C4-2B (cell line): Measurements from ENCODE around the gene CDC27.
"Not testable (repeated sequence)": the region's sequence is repeated elsewhere in the genome, so short reads cannot be mapped to it uniquely, and the experiment has no call there.

ENCODE experiments used
- H3K27ac ChIP-seq: fragments of 450-650 bp; 2 replicates; pipeline ENCODE4 v1.5.1; 2017
- ZFX ChIP-seq: fragments of 450-650 bp; IDR thresholded peaks from 2 replicates; pipeline ENCODE4 v1.6.1; 2017
- TF ChIP-seq, protein P1 (sequence below): fragments of 450-650 bp; conservative IDR thresholded peaks from 2 replicates; pipeline ENCODE4 v1.5.1; 2017; ENCODE audit warnings: mild to moderate bottlenecking

The CDC27 gene

GRCh38 chr17:47188271-47188875 is 722 bp downstream of the CDC27 start:
- TF ChIP-seq, protein P1, sequence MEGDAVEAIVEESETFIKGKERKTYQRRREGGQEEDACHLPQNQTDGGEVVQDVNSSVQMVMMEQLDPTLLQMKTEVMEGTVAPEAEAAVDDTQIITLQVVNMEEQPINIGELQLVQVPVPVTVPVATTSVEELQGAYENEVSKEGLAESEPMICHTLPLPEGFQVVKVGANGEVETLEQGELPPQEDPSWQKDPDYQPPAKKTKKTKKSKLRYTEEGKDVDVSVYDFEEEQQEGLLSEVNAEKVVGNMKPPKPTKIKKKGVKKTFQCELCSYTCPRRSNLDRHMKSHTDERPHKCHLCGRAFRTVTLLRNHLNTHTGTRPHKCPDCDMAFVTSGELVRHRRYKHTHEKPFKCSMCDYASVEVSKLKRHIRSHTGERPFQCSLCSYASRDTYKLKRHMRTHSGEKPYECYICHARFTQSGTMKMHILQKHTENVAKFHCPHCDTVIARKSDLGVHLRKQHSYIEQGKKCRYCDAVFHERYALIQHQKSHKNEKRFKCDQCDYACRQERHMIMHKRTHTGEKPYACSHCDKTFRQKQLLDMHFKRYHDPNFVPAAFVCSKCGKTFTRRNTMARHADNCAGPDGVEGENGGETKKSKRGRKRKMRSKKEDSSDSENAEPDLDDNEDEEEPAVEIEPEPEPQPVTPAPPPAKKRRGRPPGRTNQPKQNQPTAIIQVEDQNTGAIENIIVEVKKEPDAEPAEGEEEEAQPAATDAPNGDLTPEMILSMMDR = no peak
- TF ChIP-seq ZFX = no peak
- H3K27ac ChIP-seq = peak overlapping the region; percentile 92

- TF ChIP-seq, protein P1 = no peak
- no peak for TF ChIP-seq ZFX
- no peak overlapping the region for H3K27ac ChIP-seq
These were observed 4.4 kb downstream of the CDC27 start for GRCh38 chr17:47184681-47185080.

DNA sequence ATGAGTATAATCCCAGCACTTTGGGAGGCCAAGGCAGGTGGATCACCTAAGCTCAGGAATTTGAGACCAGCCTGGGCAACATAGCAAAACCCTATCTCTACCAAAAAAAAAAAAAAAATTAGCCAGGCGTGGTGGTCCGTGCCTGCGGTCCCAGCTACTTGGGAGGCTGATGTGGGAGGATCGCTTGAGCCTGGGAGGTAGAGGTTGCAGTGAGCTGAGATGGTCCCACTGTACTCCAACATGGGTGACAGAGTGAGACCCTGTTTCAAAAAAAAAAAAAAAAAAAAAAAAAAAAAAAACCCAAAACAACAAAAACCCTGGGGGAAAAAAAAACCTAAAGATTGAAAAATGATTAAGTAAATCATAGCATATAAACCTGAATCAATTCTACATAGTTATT is 8.1 kb downstream of the CDC27 start:
- not testable (repeated sequence) for H3K27ac ChIP-seq

DNA sequence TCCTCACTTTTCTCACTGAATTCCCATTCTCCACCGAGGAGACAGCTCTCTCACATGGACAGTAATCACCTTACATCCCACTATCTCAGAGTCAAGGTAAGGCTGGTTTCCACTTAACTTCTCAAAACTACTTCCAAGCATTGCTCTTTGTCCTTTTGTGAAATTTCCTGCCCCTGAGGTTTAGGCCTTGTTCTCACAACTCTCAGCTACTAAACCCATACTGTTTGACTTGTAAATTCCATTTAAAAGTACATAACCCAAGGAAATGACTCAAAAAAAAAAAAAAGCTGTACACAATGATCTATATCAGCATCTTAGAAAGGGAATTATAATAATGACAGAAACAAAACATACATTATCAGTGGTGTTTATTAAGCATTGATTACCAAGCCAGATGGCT is 8.8 kb downstream of the CDC27 start:
- no peak overlapping the region for H3K27ac ChIP-seq
- TF ChIP-seq, protein P1 = no peak
- no peak for TF ChIP-seq ZFX

GRCh38 chr17:47179141-47179540 is 10.0 kb downstream of the CDC27 start:
- H3K27ac ChIP-seq = no peak overlapping the region
- TF ChIP-seq ZFX = no peak
- TF ChIP-seq, protein P1 = no peak

- no peak overlapping the region for H3K27ac ChIP-seq
- TF ChIP-seq ZFX = no peak
- TF ChIP-seq, protein P1 = no peak
These were observed 11.8 kb downstream of the CDC27 start for GRCh38 chr17:47177261-47177660.

GRCh38 chr17:47176389-47176826 is 12.7 kb downstream of the CDC27 start:
- no peak for TF ChIP-seq ZFX
- TF ChIP-seq, protein P1 = no peak
- H3K27ac ChIP-seq = no peak overlapping the region

GRCh38 chr17:47174823-47175222 is 14.3 kb downstream of the CDC27 start:
- H3K27ac ChIP-seq = not testable (repeated sequence)
